Measurements from ENCODE around the gene TMCC1.
"Not testable (repeated sequence)": the region's sequence is repeated elsewhere in the genome, so short reads cannot be mapped to it uniquely, and the experiment has no call there.

TMCC1 gene

DNA sequence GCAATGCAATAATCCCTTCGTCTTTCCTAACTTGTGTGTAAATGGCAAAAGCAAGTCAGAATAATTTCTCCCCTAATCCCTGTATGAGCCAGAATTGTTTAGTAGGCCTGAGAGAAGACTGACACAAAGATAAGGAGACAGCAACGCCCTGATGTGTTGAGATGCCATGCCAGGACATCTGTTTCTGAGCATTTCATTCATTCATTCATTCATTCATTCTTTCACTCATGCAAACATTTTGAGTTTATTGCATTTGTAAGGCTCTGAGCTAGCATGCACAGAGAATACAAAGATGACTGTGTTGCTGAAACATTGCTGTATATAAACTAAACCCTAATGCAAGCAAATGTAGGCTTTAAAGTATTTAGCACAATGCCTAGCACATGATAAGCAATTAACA lies 127.4 kb downstream of the TMCC1 start:
- DNase-seq = no peak

- DNase-seq = no peak
Measured at GRCh38 chr3:129764090-129764489, 129.4 kb downstream of the TMCC1 start.

GRCh38 chr3:129758785-129759320 lies 134.7 kb downstream of the TMCC1 start:
- no peak for DNase-seq

DNA sequence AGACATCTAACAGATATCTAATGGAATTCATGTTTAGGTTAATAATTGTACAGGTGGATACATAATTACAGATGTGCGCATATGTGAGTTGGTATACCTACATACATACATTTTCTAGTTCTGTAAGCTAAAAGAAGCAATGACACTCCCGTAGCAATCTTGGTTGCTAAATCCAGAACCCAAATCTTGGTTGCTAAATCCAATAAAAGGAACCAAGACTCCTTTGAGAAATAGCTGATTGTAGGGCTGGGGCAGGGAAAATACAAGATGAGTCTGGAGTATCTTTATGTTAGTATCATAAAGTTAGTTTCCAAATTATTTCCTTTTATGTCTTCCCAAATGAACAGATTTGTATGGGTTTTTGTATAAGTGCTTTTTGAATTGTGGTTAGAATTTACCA lies 135.2 kb downstream of the TMCC1 start:
- DNase-seq = no peak

DNA sequence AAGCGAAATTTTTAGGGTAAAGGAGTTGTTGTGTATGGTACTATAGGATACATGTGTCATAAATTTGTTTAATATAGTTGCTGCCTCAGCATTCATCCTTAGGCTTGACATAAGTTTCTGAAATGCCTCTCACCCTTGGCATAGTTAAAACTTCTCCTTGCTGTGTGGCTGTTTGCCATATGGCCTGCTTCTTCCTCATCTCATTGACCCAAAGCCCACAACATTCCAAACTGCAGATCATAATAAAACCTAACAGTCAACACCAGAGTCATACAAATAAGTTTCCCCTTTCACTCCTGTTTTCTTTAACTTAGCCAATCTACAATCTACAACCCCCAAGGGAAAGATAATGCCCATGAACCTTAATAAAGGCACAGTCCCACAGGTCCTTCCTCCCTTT lies 136.6 kb downstream of the TMCC1 start:
- DNase-seq = no peak

- not testable (repeated sequence) for DNase-seq
Measured at GRCh38 chr3:129751105-129751504, 142.4 kb downstream of the TMCC1 start.

GRCh38 chr3:129749692-129750091 lies 143.8 kb downstream of the TMCC1 start:
- no peak for DNase-seq

DNA sequence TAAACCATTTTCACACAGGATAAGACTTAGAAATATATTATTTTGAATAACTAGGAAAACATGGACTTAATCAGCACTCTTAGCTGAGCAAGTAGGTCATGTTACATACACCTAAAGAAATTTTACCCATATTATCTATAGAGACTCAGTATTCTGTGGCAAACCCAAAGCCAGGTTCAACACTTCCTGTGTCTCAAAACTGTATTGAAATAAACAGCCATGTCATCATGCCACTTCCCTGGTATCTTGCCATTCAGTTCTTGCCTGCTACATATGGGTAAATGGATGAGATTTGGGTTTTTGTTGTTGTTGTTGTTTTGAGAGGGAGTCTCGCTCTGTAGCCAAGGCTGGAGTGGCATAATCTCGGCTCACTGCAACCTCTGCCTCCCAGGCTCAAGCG lies 145.5 kb downstream of the TMCC1 start:
- no peak for DNase-seq

DNA sequence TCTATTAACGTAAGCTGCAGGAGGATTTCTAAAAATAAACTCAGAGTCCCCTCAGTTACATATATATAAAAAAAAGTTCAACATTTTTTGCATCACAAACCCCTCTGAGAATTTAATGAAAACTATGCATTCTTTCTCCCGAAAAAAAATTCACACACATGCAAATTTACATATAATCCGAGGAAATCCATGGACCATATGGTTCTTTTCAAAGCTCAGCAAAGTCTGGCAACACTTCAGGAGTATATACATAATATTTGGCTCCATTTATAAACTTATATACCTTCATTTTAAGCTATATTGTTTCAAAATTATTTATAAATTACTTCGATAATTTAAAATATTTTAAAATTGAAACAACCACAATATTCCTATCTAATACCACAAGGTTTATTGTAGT lies 146.4 kb downstream of the TMCC1 start:
- DNase-seq = no peak

DNA sequence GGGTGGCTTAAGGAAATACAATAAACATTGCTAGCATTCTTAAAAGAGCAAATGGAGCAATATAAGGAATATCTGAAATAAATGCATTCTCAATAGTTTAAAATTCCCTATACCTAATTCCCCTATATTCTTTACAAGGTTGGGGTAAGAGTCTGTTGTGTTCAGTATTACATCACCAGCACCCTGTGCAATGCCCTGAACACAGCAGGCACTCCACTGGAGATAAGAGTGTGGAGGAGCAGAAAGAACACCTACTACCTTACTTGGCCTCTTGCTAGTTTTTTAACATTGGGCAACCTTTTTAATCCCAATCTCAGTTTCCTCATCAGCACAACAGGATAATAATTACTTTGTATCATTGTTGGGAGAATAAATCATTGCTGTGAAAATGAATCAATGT lies 146.9 kb downstream of the TMCC1 start:
- no peak for DNase-seq

GRCh38 chr3:129745253-129745652 lies 148.3 kb downstream of the TMCC1 start:
- no peak for DNase-seq

DNA sequence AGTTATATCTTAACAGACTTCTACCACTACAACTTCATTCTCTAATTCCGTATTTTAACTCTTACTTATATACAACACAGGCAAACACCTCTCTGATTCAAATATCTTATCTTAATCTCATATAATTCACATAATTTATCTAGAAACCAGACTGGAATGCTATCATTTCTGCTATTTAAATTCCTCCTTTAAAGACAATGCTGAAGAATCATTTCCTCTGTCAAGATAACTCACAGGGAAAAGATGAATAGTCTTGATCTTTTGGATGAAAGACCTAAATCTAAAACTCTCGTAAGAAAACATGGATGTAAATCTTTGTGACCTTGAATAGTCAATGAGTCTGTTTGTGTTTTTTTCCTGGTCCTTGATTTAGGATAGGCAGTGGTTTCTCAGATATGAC lies 151.7 kb downstream of the TMCC1 start:
- no peak for DNase-seq

GRCh38 chr3:129740090-129740489 lies 153.4 kb downstream of the TMCC1 start:
- DNase-seq = no peak

DNA sequence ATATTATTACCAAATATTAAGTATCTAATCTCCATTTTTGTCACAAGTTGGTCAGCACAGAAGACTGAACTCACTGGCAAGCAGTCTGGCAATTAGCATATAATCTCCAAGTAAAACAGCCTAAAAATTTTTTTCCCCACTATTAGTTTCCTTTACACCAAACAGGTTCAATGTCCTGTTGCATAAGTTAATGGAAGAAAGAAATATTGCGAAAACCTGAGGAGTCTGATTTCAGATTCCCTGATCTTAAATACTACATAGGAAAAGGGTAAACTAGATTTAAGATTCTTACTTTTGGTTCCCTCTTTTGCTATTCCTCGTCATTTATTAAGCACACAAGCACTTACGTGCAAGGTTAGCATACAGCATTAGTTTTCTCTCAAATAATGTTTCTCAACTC lies 153.9 kb downstream of the TMCC1 start:
- DNase-seq = no peak

DNA sequence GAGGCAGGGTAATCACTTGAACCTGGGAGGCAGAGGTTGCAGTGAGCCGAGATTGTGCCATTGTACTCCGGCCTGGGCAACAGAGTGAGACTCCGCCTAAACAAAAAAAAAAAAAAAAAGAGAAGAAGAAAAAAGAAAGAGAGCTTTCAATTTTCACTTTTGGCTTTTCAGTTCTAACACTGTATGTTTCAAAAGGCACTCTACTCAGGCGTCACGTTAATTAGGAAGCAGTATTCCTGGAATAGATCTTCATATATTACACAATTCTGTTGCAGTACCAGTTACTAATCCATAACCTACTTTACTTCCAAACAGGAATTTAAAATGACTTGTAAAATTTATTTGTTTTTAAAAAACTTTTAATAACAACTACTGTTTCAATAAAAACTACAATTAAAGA lies 155.3 kb downstream of the TMCC1 start:
- no peak for DNase-seq

DNA sequence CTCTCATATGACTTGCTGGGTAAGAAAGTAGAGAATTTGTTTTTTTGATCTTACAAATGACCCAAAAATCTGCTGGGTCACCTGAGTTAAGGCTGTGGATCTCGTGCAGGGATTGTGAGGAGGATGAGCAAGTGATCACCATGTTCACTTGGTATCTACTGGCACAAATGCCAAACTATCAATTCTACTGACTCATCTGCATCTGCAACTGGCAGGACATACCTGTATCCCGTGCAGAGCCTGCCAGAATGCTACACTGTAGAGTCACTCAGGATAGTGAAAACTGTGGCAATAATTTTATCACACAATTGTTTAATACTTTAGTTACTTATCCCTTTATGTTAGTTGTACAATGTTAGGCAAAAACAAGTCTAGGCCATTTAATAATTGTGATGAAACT lies 157.4 kb downstream of the TMCC1 start:
- DNase-seq = no peak

GRCh38 chr3:129735638-129736037 lies 157.9 kb downstream of the TMCC1 start:
- DNase-seq = no peak

DNA sequence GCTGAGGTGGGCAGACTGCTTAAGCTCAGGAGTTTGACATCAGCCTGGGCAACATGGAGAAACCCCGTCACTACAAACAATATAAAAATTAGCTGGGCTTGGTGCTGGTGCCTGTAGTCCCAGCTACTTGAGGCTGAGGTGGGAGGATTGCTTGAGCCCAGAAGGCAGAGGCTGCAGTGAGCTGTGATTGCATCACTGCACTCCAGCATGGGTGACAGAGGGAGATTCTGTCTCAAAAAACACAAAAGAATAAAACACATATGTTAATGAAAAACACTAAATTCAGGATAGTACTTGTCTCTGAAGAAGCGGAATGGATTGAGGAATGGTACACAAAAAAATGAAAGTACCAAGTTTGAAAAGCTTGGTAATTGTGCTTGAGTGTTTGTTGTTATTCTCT lies 159.1 kb downstream of the TMCC1 start:
- no peak for DNase-seq

- DNase-seq = no peak
Measured at GRCh38 chr3:129732200-129732876, 161.2 kb downstream of the TMCC1 start.

GRCh38 chr3:129727707-129728106 lies 165.8 kb downstream of the TMCC1 start:
- no peak for DNase-seq

DNA sequence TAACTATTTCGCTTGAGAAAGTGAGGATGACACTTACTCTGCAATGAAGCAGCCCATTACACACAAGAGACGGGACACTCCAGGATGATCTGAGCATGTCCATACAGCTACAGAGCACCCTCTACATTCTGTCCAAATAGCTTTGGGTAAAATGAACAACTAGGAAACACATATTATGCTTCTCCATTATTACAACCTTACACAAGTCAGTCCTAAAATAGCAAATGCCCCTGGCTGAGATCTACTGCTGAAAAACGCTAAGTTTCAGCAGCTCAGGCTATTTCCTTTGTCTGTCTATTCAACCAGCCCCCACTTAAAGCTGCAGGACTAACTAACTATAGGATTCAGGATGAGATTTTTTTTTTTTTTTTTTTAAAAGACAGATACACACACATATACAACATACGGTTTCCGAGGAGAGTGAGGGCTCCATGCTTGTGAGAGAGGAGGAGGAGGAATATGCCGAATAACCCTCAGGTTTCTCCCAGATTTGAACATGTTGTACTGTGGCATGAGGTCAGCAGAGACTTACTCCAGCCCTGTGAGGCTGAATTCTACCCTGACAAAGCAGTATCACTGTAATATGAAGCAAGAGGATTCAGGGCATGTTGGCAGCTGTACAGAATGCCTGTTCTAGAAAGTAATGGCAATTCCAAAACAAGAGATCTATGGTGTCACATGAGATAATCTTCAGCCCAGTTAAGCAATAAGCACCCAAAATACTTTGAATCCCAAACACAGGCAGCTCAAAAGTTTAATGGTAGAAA lies 169.8 kb downstream of the TMCC1 start:
- DNase-seq = peak; percentile 22

DNA sequence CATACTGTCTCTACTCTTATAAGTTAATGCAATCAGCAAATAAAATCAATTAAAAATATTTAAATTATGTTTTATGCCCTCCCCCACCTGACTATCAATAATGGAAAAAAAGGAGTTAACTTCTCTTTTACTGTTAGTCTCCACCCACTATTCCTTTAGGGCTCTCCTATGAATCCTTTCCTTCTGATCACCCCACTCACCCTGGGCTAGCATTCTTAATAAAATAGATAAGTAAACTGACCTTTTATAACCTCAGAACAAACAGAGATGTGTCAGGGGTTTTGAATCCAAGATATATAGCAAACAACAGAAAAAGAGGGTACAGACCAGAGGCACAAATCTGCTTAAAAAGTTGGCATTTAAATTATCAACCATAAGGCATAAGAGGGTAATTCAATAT lies 171.0 kb downstream of the TMCC1 start:
- no peak for DNase-seq

GRCh38 chr3:129718201-129718600 lies 175.3 kb downstream of the TMCC1 start:
- DNase-seq = no peak

DNA sequence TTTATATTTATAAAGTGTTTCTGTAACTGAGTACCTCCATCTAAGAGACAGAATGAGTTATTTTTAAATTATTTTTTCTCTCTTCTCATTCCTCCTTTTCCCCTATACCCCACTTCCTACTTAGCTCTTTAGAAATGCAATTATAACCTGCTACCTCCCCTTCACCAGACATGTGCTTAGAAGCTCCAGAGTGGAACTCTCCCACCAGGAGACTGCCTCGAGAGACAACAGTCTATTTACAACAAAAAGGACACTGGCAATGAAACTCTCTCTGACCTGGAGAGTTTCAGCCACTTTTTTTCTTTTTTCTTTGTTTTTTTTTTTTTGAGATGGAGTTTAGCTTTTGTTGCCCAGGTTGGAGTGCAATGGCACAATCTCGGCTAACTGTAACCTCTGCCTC lies 177.7 kb downstream of the TMCC1 start:
- no peak for DNase-seq
